SK-N-SH treated with all-trans-retinoic acid at 6 μM for 48 hours (cell line): Measurements from ENCODE around the gene SGPL1.

Experiments used
- ARNTL ChIP-seq: fragments of 450-650 bp; formaldehyde crosslinking; IDR thresholded peaks from 2 replicates; pipeline ENCODE4 v1.5.0; 2020; ENCODE audit warnings: low read depth, mild to moderate bottlenecking, moderate library complexity, borderline replicate concordance
- BACH2 ChIP-seq: fragments of 250-450 bp; sonication (Bioruptor Pico); IDR thresholded peaks from 2 replicates; pipeline ENCODE4 v1.9.0; 2021; ENCODE audit warnings: mild to moderate bottlenecking, borderline replicate concordance
- CSDC2 ChIP-seq: fragments of 250-450 bp; sonication (Bioruptor Pico); IDR thresholded peaks from 2 replicates; pipeline ENCODE4 v1.5.0; 2020; ENCODE audit warnings: mild to moderate bottlenecking, moderate library complexity
- GLIS3 ChIP-seq: fragments of 250-450 bp; sonication (Bioruptor Pico); IDR thresholded peaks from 2 replicates; pipeline ENCODE4 v1.5.0; 2020; ENCODE audit warnings: mild to moderate bottlenecking, moderate library complexity
- ISL1 ChIP-seq: fragments of 250-450 bp; sonication (Bioruptor Pico); IDR thresholded peaks from 2 replicates; pipeline ENCODE4 v2.1.2; 2022; ENCODE audit warnings: mild to moderate bottlenecking, moderate library complexity
- OSR1 ChIP-seq: fragments of 250-450 bp; sonication (Bioruptor Pico); IDR thresholded peaks from 2 replicates; pipeline ENCODE4 v1.8.0; 2022; ENCODE audit warnings: moderate library complexity, mild to moderate bottlenecking, inconsistent platforms
- PPARA ChIP-seq: fragments of 250-450 bp; sonication (Bioruptor Pico); IDR thresholded peaks from 2 replicates; pipeline ENCODE4 v1.5.0; 2020; ENCODE audit warnings: mild to moderate bottlenecking, borderline replicate concordance
- SNAI2 ChIP-seq: fragments of 250-450 bp; sonication (Bioruptor Pico); IDR thresholded peaks from 2 replicates; pipeline ENCODE4 v1.5.0; 2020; ENCODE audit warnings: mild to moderate bottlenecking, moderate library complexity
- TCF4 ChIP-seq: fragments of 250-450 bp; sonication (Bioruptor Pico); IDR thresholded peaks from 2 replicates; pipeline ENCODE4 v1.8.0; 2021; ENCODE audit warnings: mild to moderate bottlenecking, moderate library complexity, borderline replicate concordance
- ZFP3 ChIP-seq: fragments of 250-450 bp; sonication (Bioruptor Pico); IDR thresholded peaks from 2 replicates; pipeline ENCODE4 v1.5.0; 2020; ENCODE audit warnings: mild to moderate bottlenecking, moderate library complexity
- ZFP30 ChIP-seq: fragments of 450-650 bp; formaldehyde crosslinking; IDR thresholded peaks from 2 replicates; pipeline ENCODE4 v1.5.0; 2022; ENCODE audit warnings: mild to moderate bottlenecking, moderate library complexity
- ZNF565 ChIP-seq: fragments of 450-650 bp; formaldehyde crosslinking; conservative IDR thresholded peaks from 2 replicates; pipeline ENCODE4 v1.5.0; 2020; ENCODE audit warnings: low read depth, mild to moderate bottlenecking, moderate library complexity
- ZNF8 ChIP-seq: fragments of 450-650 bp; formaldehyde crosslinking; IDR thresholded peaks from 2 replicates; pipeline ENCODE4 v1.5.0; 2020; ENCODE audit warnings: mild to moderate bottlenecking, moderate library complexity
- TF ChIP-seq, protein P1 (sequence below): fragments of 250-450 bp; sonication (Bioruptor Pico); IDR thresholded peaks from 2 replicates; pipeline ENCODE4 v1.8.0; 2020; ENCODE audit warnings: mild to moderate bottlenecking, moderate library complexity, borderline replicate concordance

DNA sequence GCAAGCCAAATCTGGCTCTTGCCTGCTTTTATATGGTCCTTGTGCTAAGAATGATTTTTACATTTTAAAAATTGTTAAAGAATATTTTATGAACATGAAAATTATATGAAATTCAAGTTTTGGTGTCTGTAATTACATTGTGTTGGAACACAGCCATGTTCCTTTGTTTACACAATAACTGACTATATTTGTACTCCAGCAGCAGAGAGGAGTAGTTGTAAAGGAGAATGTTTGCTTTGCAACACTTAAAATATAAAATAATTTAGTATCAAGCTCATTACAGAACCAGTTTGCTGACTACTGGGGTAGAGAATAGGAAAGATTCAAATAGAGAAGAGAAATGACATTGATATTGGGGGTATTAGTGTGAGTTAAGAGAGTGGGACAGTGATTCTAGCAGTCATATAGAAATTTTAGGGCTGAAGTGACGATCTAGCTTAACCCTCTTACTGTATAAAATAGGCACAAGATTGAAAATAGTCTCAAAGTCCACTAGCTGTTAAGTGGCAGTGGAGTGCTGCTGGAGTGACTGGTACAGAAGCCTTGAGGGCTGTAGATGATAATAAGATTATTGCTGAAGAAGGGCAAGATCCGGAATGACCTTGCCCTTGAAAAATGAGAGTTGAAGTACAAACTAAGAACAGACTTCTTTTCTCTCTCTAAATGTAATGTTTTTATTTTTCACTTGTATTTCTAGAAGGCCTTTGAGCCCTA lies 28.2 kb downstream of the SGPL1 start:
- no peak for TF ChIP-seq ARNTL
- no peak for TF ChIP-seq OSR1 (CRISPR knock-in tag)
- TF ChIP-seq ZFP3 (CRISPR knock-in tag): no peak
- TF ChIP-seq TCF4 (CRISPR knock-in tag): no peak
- TF ChIP-seq PPARA (CRISPR knock-in tag): no peak
- TF ChIP-seq ZNF565 (CRISPR knock-in tag): no peak
- no peak for TF ChIP-seq ZNF8 (CRISPR knock-in tag)
- TF ChIP-seq, protein P1, sequence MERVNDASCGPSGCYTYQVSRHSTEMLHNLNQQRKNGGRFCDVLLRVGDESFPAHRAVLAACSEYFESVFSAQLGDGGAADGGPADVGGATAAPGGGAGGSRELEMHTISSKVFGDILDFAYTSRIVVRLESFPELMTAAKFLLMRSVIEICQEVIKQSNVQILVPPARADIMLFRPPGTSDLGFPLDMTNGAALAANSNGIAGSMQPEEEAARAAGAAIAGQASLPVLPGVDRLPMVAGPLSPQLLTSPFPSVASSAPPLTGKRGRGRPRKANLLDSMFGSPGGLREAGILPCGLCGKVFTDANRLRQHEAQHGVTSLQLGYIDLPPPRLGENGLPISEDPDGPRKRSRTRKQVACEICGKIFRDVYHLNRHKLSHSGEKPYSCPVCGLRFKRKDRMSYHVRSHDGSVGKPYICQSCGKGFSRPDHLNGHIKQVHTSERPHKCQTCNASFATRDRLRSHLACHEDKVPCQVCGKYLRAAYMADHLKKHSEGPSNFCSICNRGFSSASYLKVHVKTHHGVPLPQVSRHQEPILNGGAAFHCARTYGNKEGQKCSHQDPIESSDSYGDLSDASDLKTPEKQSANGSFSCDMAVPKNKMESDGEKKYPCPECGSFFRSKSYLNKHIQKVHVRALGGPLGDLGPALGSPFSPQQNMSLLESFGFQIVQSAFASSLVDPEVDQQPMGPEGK: no peak
- no peak for TF ChIP-seq SNAI2 (CRISPR knock-in tag)
- no peak for TF ChIP-seq ISL1 (CRISPR knock-in tag)
- no peak for TF ChIP-seq BACH2
- no peak for TF ChIP-seq GLIS3 (CRISPR knock-in tag)
- TF ChIP-seq ZFP30 (CRISPR knock-in tag): no peak
- no peak for TF ChIP-seq CSDC2
